H1 (cell line): Measurements from ENCODE around the gene PRKCA. TPM values are rescaled to one million over a fixed set of nuclear protein-coding genes. Genes with fewer than 3 reads are reported as not detected.

Source experiments
- CEBPB ChIP-seq: IDR thresholded peaks from 2 replicates; pipeline ENCODE4 v1.6.1; 2012; ENCODE audit warnings: low read depth, low read length
- CTBP2 ChIP-seq: IDR thresholded peaks from 2 replicates; pipeline ENCODE4 v1.7.0; 2011; ENCODE audit warnings: borderline replicate concordance, mild to moderate bottlenecking, moderate library complexity, mixed read lengths, low read length; ENCODE audit not compliant: insufficient read depth, insufficient read length
- FOSL1 ChIP-seq: IDR thresholded peaks from 2 replicates; pipeline ENCODE4 v1.6.1; 2011; ENCODE audit warnings: mild to moderate bottlenecking, low read depth, low read length, moderate library complexity; ENCODE audit not compliant: insufficient read depth
- NRF1 ChIP-seq: IDR thresholded peaks from 2 replicates; pipeline ENCODE4 v1.6.1; 2011; ENCODE audit warnings: mild to moderate bottlenecking, low read depth, low read length, improper control_type of control experiment
- POLR2AphosphoS5 ChIP-seq: IDR thresholded peaks from 2 replicates; pipeline ENCODE4 v1.6.1; 2011; ENCODE audit warnings: low read depth, low read length
- RNF2 ChIP-seq: fragments of 200-900, 300-1000 bp; sonication (generic); IDR thresholded peaks from 2 replicates; pipeline ENCODE4 v1.7.1; 2016; ENCODE audit warnings: borderline replicate concordance, low read depth, mild to moderate bottlenecking, antibody characterized with exemption, low read length; ENCODE audit not compliant: poor library complexity, severe bottlenecking; ENCODE audit errors: missing control alignments
- TAF1 ChIP-seq: IDR thresholded peaks from 2 replicates; pipeline ENCODE4 v1.6.1; 2011; ENCODE audit warnings: mild to moderate bottlenecking, low read depth, low read length
- YY1 ChIP-seq: IDR thresholded peaks from 2 replicates; pipeline ENCODE4 v1.6.1; 2011; ENCODE audit warnings: low read depth, mild to moderate bottlenecking, low read length
- polyA plus RNA-seq, 7 experiments: library from polyadenylated mRNA; depleted of rRNA in 3 of 7; stranded (reverse) in 5 of 7; unstranded in 2 of 7; fragments of >200 nt in 5 of 7; fragments of 200-250 nt in 2 of 7; gene quantifications; 1 replicate in 5 of 7; 2 replicates in 1 of 7; 4 replicates in 1 of 7; pipeline versions ENCODE4 v1.2.1 to v1.2.3, GENCODE V29; 2011 to 2013; ENCODE audit warnings: missing spikeins in 2 of 7, mixed read lengths in 2 of 7
- total RNA-seq: library from RNA; stranded (reverse); fragmentation: NEBNext Ultra II Directional; extraction: Animal tissue kit (Norgen Biotek cat#: 25700); gene quantifications from 2 replicates; pipeline ENCODE4 v1.2.1, GENCODE V29; 2021

The PRKCA gene
- total and polyA plus RNA-seq, 2 of the 8 experiments (the other 6 are each of a cell fraction or from before 2014, with no cell fraction given) = 5.8 to 17.8 TPM

DNA sequence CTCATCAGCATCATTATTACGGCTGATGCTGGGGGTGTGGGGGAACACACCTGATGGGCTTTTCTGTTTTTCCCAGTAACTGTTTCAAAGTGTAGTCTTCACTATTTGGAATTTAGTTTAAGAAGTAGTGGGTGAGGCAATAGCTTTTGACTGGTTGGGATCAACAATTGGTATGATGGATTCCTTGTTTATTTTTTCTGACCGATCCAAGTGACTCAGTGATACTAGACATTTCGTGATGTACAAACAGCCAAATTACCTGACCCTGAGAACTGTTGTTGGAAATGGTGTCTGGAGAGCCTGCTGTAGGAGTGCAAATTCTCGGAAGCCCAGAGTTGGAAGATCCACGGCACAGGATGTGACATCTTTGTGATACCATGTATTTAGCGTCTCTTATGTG, 204.2 kb downstream of the PRKCA start (continued):
- TF ChIP-seq RNF2 (no peak), CTBP2 (no peak), FOSL1 (no peak), CEBPB (no peak), NRF1 (no peak), TAF1 (no peak), POLR2AphosphoS5 (no peak), YY1 (no peak)
- TF ChIP-seq, all 59 proteins: peak for 0
